ENCODE data around the gene STK17B. TPM values are rescaled to one million over a fixed set of nuclear protein-coding genes. Genes with fewer than 3 reads are reported as not detected.

Gene STK17B
- polyA plus RNA-seq, 3 donors: 2.7 to 18.9 (median 8.7) TPM

DNA sequence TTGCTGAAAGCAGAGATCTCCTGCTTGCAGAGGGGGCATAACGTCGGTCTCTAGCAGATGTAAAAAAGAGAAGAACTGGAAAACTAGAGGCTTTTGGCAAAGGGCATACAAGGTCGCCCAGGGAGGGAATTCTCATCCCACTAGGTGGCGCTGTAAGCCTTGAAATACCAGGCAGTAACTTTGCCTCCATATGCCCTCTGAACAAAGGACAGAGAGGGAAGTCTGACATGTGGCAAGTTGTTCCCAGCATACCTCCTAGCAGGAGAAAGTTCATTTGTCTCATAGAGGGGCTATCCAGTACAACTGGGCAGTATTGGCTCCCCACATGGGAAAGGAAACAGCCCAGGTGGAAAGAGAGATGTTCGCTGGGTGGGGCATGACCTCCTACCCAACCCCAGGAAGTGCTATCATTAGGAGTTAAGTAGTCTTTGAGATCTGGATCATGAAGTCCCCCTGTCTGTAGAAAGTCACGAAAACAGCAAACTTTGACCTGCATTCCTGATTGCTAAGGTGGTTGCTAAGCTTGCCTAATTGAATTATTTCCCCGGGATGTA lies 39.9 kb downstream of the STK17B start:
- WGBS, 3 donors: 69 to 77% (median 75%) methylated on average over 7 of the region's 7 CpGs
- H3K27ac ChIP-seq (ENCODE audit: low read depth, low read length): no peak overlapping the region

DNA sequence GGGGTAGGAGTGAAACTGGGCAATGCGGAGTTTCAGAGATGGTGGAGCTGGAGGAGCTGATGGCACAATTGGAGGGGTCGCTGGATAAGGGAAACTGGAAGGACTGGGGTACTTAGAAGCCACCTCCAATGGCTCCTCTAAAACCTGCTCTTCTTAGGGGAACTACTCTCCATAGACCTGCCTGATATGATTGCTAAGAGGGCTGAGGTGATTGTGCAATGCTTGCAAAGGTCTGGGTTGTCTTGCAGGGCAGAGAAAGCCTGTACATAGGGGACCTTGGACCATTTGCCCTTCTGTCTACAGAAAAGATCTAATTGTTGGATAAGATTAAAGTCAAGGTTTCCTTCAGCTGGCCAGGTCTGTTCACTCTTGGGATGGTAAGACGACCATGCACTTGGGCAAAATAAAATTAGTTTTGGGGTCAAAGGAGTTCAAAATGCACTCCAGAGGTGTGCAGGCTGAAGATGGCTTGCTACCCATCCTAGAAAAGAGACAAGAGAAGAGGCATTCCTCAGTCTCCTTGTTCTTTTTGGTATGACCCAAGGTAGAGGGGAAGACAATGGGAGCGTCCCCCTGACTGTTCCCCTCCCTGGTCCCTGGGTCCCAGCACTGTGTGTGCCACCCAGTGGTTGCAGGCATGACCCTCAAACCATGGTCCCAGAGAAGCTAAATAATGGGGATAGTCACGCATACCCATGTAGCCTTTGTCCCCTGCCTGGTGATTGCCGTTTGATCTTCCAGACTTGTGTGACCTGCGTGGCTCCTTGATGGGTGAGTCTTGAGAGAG lies 41.1 kb downstream of the STK17B start:
- no peak overlapping the region for H3K27ac ChIP-seq (ENCODE audit: low read depth, low read length)
- WGBS, 3 donors: 95 to 97% (median 97%) methylated on average over 7 of the region's 7 CpGs

GRCh38 chr2:196128749-196129148 lies 42.6 kb downstream of the STK17B start:
- 62 to 91% (median 89%) methylated on average over 1 of the region's 1 CpG for WGBS, 3 donors
- H3K27ac ChIP-seq (ENCODE audit: low read depth, low read length): no peak overlapping the region

GRCh38 chr2:196125596-196125995 lies 45.8 kb downstream of the STK17B start:
- WGBS, 3 donors: 45 to 59% (median 57%) methylated on average over 2 of the region's 2 CpGs
- no peak overlapping the region for H3K27ac ChIP-seq (ENCODE audit: low read depth, low read length)

DNA sequence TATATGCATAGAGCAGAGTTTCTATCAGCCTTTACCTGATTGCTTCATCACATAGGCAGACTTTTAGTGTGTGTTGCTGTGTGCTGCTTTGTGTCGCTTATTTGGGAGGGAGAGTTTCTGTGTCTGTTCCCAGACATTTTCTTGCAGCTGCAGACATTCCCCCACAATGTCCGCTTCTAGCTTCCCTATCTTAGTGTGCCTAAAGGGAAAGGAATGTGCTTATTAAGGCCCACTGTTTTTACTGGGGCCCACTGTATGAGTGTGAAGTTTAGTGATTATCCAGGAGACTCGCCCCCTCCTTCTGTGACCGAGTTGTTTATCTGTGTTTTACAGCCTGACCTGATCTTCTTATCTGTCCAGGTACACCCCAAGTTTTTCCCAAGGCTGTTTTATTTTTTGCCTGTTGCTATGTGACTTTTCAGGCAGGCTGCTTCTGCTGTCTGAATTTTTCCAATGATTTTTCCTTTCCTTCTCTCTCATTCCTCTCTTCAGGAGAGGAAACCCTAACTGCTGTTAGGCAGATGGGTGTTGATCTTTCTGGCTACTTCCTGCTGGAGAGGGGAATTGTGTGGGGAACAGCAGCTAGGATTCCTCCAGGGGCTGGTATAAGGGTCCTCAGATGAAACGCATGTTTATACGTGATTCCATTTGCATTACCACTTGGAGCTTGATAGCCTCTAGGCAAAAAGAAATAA lies 47.6 kb downstream of the STK17B start:
- WGBS, 3 donors: 67 to 82% (median 81%) methylated on average over 6 of the region's 6 CpGs
- no peak overlapping the region for H3K27ac ChIP-seq (ENCODE audit: low read depth, low read length)

DNA sequence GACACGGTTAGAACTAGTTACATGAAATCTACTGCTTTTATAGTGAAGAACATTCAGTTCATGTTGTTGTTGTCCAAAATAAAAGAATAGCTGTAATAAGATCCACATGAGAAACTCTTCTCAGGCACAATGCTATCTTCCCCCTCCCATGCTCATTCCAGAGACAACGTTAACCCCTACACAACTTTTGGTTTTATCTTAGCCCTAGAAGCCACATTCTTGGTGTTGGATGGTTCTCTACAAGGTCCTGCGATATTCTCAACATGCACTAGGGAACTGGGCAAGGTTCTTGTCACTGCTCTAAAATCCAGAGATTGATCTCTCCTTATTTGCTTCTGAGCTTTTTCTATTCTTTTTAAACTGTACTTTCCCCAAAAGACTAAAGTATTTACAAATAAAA lies 51.5 kb downstream of the STK17B start:
- H3K27ac ChIP-seq (ENCODE audit: low read depth, low read length): no peak overlapping the region
- WGBS, 3 donors: 80 to 85% (median 80%) methylated on average over 3 of the region's 3 CpGs

GRCh38 chr2:196117214-196117705 lies 54.1 kb downstream of the STK17B start:
- H3K27ac ChIP-seq (ENCODE audit: low read depth, low read length): no peak overlapping the region
- 90 to 96% (median 96%) methylated on average over 4 of the region's 4 CpGs for WGBS, 3 donors

DNA sequence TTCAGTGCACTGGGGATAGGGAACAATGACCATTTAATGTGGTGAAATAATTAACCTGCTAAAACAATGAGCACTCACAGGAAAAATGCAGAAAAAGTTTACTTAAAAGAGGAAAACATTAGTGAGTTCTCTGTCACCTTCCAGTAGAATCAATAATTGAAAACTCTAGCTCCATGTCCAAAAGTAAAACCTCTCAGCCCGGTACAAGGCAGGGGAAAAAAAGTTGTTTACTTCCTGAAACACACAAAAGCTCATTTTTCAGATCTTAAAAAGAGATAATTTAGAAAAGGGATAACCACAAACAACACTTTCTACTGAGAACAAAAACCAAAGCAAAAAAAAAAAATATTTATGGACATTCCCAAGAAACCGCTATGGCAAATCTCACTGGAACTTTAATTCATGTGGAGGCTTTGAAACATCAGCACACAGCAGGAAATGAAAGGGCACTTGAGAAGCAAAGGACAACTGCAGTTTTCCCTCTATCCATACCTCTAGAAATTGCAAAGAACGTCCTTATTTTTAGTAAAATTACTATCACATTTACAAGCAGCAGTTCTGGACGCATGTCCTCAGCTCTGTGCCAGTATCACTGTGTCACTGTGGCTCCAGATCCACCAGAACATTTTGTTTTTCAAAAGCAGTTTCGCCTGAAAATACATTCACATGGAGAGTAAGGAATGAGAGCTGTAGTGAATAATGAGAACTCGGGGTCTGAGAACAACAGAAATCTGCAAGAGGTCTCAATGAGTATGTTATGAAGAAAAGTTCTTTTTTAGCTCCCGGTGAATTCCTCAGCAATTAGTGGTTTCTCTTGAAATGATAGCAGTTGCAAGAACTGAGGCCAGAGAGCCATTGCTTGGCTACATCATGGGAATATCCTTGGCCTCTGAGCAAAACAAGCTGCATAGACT lies 58.1 kb downstream of the STK17B start:
- no peak overlapping the region for H3K27ac ChIP-seq (ENCODE audit: low read depth, low read length)

GRCh38 chr2:196112418-196113034 lies 58.9 kb downstream of the STK17B start:
- no peak overlapping the region for H3K27ac ChIP-seq (ENCODE audit: low read depth, low read length)
- 43 to 64% (median 46%) methylated on average over 5 of the region's 5 CpGs for WGBS, 3 donors

More for the DNA sequence above, 58.1 kb downstream of the STK17B start:
- WGBS, 3 donors: 31 to 38% (median 35%) methylated on average over 7 of the region's 7 CpGs

DNA sequence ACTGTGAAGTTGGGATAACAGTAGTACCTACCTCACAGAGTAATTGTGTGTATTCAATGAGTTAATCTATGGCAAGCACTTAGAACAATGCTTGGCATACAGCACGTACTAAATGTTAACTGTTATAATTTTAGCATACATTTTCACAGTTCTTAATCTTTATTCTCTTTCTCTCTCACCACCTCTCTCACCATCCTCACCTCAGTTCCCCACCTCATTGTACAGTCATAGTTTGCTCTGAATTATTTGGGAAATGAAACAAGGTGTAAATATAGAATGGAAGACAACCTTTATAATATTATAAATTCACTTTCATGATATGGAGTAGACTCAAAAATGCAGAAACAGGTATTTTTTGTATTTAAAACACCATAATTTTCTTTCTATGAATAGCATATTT lies 62.8 kb downstream of the STK17B start:
- H3K27ac ChIP-seq (ENCODE audit: low read depth, low read length): no peak overlapping the region
- WGBS, 3 donors: 77 to 85% (median 79%) methylated on average over 1 of the region's 1 CpG

DNA sequence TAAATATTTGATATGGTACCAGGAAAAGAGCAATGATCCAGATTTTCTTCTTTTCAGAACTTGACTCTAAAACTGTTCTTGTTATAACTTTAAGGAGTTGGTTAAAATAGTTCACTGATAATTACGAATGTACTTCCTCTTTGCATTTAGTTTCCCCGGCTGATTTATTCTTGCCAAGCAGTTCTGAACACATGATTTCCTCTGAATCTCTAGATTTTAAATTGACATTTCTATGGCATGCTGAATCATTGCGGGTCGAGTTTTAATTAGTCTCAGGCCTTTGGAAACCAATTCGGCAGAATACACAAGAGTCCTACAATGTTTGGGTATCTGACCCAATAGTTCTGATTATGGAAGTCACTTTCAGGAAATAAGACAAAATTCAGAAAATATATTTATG lies 65.4 kb downstream of the STK17B start:
- WGBS, 3 donors: 25 to 67% (median 32%) methylated on average over 5 of the region's 5 CpGs
- no peak overlapping the region for H3K27ac ChIP-seq (ENCODE audit: low read depth, low read length)

GRCh38 chr2:196104066-196104465 lies 67.3 kb downstream of the STK17B start:
- 87 to 98% (median 95%) methylated on average over 4 of the region's 4 CpGs for WGBS, 3 donors
- no peak overlapping the region for H3K27ac ChIP-seq (ENCODE audit: low read depth, low read length)

- no peak overlapping the region for H3K27ac ChIP-seq (ENCODE audit: low read depth, low read length)
- whole genome bisulfite sequencing, 3 donors: 94 to 98% (median 94%) methylated on average over 2 of the region's 2 CpGs
Measured at GRCh38 chr2:196103626-196104025, 67.8 kb downstream of the STK17B start.

DNA sequence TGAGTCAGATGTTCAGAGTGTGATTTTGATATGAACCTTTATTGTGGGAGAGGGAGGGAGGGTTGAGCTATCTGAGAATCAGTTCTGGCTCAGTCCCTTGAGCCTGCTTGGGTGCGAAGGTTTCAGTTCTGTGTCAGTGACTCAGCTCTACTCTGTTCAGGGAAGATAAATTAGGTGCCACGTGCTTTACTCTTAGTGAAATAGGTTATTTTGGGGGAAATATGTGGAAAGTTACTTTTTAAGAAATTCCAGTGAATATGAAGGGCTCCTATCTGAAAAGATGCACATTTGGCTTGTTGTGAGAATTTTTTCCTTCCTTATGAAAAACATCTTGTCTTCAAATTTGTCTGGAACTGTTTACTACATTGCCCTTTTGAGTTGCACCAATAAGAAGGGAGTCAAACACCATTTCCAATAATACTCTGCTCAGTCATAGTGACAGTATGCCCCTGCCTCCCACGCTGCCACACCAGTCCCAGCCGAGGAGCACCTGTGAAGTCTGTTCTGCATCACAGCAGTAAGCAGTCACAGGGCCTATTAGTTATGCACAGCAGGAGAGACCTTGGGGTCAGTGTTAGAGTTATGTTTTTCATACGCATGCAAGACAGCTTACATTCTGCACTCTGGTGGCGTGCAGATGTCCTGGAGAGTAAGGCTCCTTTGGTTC lies 69.9 kb downstream of the STK17B start:
- WGBS, 3 donors: 32 to 48% (median 44%) methylated on average over 6 of the region's 6 CpGs
- H3K27ac ChIP-seq (ENCODE audit: low read depth, low read length): no peak overlapping the region

DNA sequence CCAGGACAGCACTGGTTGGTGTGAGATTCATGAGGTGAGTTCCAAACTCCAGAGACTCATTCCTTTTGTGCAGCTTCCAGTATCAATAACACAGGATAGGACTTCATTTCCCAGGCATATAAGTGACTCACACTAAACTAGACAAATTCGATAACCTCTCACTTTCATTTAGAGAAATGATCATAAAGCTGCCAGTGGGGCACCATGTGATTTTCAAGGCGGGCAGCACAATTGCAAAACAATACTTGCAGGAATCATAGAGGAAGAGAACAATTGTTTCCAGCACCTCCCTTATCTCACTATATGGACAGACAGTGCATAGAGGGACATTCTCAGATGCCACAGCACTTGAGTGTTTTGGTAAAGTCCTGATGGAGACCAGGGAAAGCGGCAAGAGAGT lies 71.5 kb downstream of the STK17B start:
- WGBS, 3 donors: 72 to 89% (median 79%) methylated on average over 3 of the region's 3 CpGs
- no peak overlapping the region for H3K27ac ChIP-seq (ENCODE audit: low read depth, low read length)

DNA sequence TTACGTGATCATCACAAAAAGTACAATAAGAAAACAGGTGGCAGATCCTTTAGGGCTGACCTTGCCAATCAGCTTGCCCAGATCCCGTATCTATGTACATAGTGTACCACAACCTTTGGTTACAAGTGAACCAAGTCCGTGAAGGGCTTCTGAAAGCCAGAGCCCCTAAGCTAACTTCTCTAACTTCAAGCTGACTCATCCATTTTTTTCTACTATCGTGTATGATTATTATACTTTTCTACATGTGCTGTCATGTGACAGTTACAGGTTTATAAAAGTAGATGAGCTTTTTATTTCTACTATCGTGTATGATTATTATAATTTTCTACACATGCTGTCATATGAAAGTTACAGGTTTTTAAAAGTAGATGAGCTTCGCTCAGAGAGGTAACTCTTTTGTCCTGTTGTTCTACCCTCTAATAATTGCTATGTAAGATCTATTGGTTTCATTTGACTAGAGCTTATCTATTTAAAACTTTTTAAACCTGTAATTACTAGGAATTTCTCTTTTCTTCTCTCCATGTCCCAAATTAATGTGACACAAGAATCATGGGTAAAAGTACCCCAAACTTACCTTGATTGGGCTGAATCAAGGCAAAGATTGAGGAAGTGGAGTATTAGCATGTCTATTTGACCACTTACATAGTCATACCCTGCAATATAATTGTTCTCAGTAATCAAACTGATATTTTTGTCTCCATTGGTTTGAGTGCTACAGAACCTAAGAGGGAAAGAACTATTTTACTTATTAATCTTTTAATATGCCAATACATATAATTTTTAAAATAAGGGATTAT lies 73.3 kb downstream of the STK17B start:
- H3K27ac ChIP-seq (ENCODE audit: low read depth, low read length): no peak overlapping the region
- 73 to 90% (median 87%) methylated on average over 6 of the region's 6 CpGs for WGBS, 3 donors
